K562 (cell line): ENCODE measurements around the gene BAIAP2. TPM values are rescaled to one million over a fixed set of nuclear protein-coding genes. Genes with fewer than 3 reads are reported as not detected.

ENCODE experiments used
- BRF1 ChIP-seq: IDR thresholded peaks from 3 replicates; pipeline ENCODE4 v1.6.1; 2011; ENCODE audit warnings: borderline replicate concordance, mild to moderate bottlenecking; ENCODE audit not compliant: insufficient read length; ENCODE audit errors: extremely low read depth
- CEBPB ChIP-seq: fragments of 450-650 bp; IDR thresholded peaks from 2 replicates; pipeline ENCODE4 v1.6.1; 2016; ENCODE audit warnings: missing genetic modification characterization, missing compliant biosample characterization
- ETV6 ChIP-seq, 3 experiments: fragments of 150-350 bp in 1 of 3; sonication (generic) in 1 of 3; formaldehyde crosslinking in 1 of 3; IDR thresholded peaks; 2 replicates each; pipeline versions ENCODE4 v1.6.1 to v1.8.0; 2014 to 2022; ENCODE audit warnings: borderline replicate concordance in 2 of 3, low read depth in 2 of 3, antibody characterized with exemption in 1 of 3, low read length in 1 of 3, mild to moderate bottlenecking in 1 of 3, missing genetic modification reagents in 1 of 3
- FOXA1 ChIP-seq: fragments of 450-650 bp; IDR thresholded peaks from 2 replicates; pipeline ENCODE4 v1.6.1; 2016; ENCODE audit warnings: mild to moderate bottlenecking, borderline replicate concordance
- GABPB1 ChIP-seq: sonication (generic); formaldehyde crosslinking; IDR thresholded peaks from 2 replicates; pipeline ENCODE4 v1.8.0; 2022; ENCODE audit warnings: mild to moderate bottlenecking, missing genetic modification reagents
- GMEB1 ChIP-seq: fragments of 250-450 bp; sonication (Bioruptor Pico); IDR thresholded peaks from 2 replicates; pipeline ENCODE4 v1.4.0; 2020; ENCODE audit warnings: mild to moderate bottlenecking
- MYNN ChIP-seq, 2 experiments: sonication (generic); formaldehyde crosslinking in 1 of 2; IDR thresholded peaks; 2 replicates each; pipeline versions ENCODE4 v1.5.0 to v1.6.1; 2016 to 2020; ENCODE audit warnings: antibody characterized with exemption in 1 of 2, missing genetic modification reagents in 1 of 2
- NCOA1 ChIP-seq: fragments of 450-650 bp; IDR thresholded peaks from 2 replicates; pipeline ENCODE4 v1.6.1; 2016; ENCODE audit warnings: low read depth
- NONO ChIP-seq, 2 experiments: fragments of 200-400 bp in 1 of 2; fragments of 450-650 bp in 1 of 2; formaldehyde crosslinking in 1 of 2; IDR thresholded peaks; 2 replicates each; pipeline ENCODE4 v1.6.1; 2017; ENCODE audit warnings: low read depth in 2 of 2, mild to moderate bottlenecking in 2 of 2, moderate library complexity in 2 of 2, low read length in 1 of 2
- NRF1 ChIP-seq, 2 experiments: fragments of 450-650 bp; IDR thresholded peaks in 1 of 2; conservative IDR thresholded peaks in 1 of 2; 2 replicates each; pipeline ENCODE4 v1.6.1; 2014; ENCODE audit warnings: mild to moderate bottlenecking in 2 of 2
- PTTG1 ChIP-seq: fragments of 450-650 bp; IDR thresholded peaks from 2 replicates; pipeline ENCODE4 v1.6.1; 2016; ENCODE audit warnings: low read depth, mild to moderate bottlenecking, missing genetic modification characterization, missing compliant biosample characterization
- SRSF7 ChIP-seq: fragments of 200-400 bp; formaldehyde crosslinking; optimal IDR thresholded peaks from 2 replicates; pipeline ENCODE3; 2017; ENCODE audit warnings: mild to moderate bottlenecking, low read depth, low read length
- TEAD4 ChIP-seq, 2 experiments: sonication (generic) in 1 of 2; formaldehyde crosslinking in 1 of 2; IDR thresholded peaks; 2 replicates each; pipeline versions ENCODE4 v1.6.1 to v1.8.0; 2012 to 2022; ENCODE audit warnings: borderline replicate concordance in 1 of 2, inconsistent platforms in 1 of 2, low read length in 1 of 2, mild to moderate bottlenecking in 1 of 2, missing genetic modification reagents in 1 of 2
- TRIM24 ChIP-seq, 2 experiments: fragments of 450-650 bp; IDR thresholded peaks; 2 replicates each; pipeline ENCODE4 v1.6.1; 2016
- ZNF232 ChIP-seq: sonication (generic); formaldehyde crosslinking; IDR thresholded peaks from 2 replicates; pipeline ENCODE4 v1.8.0; 2022; ENCODE audit warnings: mild to moderate bottlenecking, missing genetic modification reagents
- ZNF561 ChIP-seq: fragments of 450-650 bp; formaldehyde crosslinking; conservative IDR thresholded peaks from 2 replicates; pipeline ENCODE4 v1.4.0; 2020; ENCODE audit warnings: mild to moderate bottlenecking, moderate library complexity
- ZNF766 ChIP-seq: fragments of 200-800 bp; sonication (Bioruptor generic); conservative IDR thresholded peaks from 2 replicates; pipeline ENCODE4 v1.6.1; 2016; ENCODE audit warnings: missing genetic modification characterization, missing compliant biosample characterization
- ZSCAN29 ChIP-seq: fragments of 450-650 bp; IDR thresholded peaks from 2 replicates; pipeline ENCODE4 v1.6.1; 2017
- polyA plus RNA-seq, 8 experiments: library from polyadenylated mRNA; depleted of rRNA in 4 of 8; stranded (reverse) in 5 of 8; unstranded in 3 of 8; fragments of >200 nt; fragmentation: Nextera tagmentation in 2 of 8; fragmentation: Illumina TruSeq in 1 of 8; extraction: Ambion mirVana in 2 of 8; extraction: Trizol in 1 of 8; gene quantifications; 2 replicates each; pipeline versions ENCODE4 v1.2.1 to v1.2.3, GENCODE V29; 2011 to 2014; ENCODE audit warnings: inconsistent platforms in 1 of 8, missing spikeins in 1 of 8
- total RNA-seq, 7 experiments: library from RNA; depleted of rRNA in 6 of 7; stranded (reverse); fragments of >200 nt in 6 of 7; fragmentation: Illumina TruSeq in 2 of 7; extraction: Trizol in 2 of 7; gene quantifications; 2 replicates each; pipeline versions ENCODE4 v1.2.1 to v1.2.3, GENCODE V29; 2011 to 2021; ENCODE audit warnings: low replicate concordance in 1 of 7
- TF ChIP-seq, protein P1 (sequence below): sonication (generic); formaldehyde crosslinking; IDR thresholded peaks from 2 replicates; pipeline ENCODE4 v1.8.0; 2022; ENCODE audit warnings: mild to moderate bottlenecking, missing genetic modification reagents
- TF ChIP-seq, protein P2 (sequence below): IDR thresholded peaks from 3 replicates; pipeline ENCODE4 v1.6.1; 2011; ENCODE audit warnings: borderline replicate concordance, mild to moderate bottlenecking; ENCODE audit not compliant: insufficient read length, insufficient read depth

BAIAP2 gene
- total and polyA plus RNA-seq, 9 of the 15 experiments (the other 6 are each of a cell fraction or from before 2014, with no cell fraction given), result 2.3 to 51.6 (median 18.4) TPM

GRCh38 chr17:81153340-81153803, 118.4 kb downstream of the BAIAP2 start (continued):
- TF ChIP-seq GMEB1 (CRISPR knock-in tag), result no peak
- TF ChIP-seq, protein P1, sequence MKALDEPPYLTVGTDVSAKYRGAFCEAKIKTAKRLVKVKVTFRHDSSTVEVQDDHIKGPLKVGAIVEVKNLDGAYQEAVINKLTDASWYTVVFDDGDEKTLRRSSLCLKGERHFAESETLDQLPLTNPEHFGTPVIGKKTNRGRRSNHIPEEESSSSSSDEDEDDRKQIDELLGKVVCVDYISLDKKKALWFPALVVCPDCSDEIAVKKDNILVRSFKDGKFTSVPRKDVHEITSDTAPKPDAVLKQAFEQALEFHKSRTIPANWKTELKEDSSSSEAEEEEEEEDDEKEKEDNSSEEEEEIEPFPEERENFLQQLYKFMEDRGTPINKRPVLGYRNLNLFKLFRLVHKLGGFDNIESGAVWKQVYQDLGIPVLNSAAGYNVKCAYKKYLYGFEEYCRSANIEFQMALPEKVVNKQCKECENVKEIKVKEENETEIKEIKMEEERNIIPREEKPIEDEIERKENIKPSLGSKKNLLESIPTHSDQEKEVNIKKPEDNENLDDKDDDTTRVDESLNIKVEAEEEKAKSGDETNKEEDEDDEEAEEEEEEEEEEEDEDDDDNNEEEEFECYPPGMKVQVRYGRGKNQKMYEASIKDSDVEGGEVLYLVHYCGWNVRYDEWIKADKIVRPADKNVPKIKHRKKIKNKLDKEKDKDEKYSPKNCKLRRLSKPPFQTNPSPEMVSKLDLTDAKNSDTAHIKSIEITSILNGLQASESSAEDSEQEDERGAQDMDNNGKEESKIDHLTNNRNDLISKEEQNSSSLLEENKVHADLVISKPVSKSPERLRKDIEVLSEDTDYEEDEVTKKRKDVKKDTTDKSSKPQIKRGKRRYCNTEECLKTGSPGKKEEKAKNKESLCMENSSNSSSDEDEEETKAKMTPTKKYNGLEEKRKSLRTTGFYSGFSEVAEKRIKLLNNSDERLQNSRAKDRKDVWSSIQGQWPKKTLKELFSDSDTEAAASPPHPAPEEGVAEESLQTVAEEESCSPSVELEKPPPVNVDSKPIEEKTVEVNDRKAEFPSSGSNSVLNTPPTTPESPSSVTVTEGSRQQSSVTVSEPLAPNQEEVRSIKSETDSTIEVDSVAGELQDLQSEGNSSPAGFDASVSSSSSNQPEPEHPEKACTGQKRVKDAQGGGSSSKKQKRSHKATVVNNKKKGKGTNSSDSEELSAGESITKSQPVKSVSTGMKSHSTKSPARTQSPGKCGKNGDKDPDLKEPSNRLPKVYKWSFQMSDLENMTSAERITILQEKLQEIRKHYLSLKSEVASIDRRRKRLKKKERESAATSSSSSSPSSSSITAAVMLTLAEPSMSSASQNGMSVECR (CRISPR knock-in tag), result no peak
- TF ChIP-seq BRF1, result no peak
- TF ChIP-seq MYNN (IDR thresholded peaks at IDR 0.05), result peak; percentile 71; the same call in 1 of the 2 replicates
- no peak for TF ChIP-seq MYNN (CRISPR knock-in tag; IDR thresholded peaks at IDR 0.05)
- no peak for TF ChIP-seq PTTG1
- TF ChIP-seq TEAD4 (IDR thresholded peaks at IDR 0.05; ENCODE audit: low read length), result peak; percentile 50; the same call in 1 of the 2 replicates
- TF ChIP-seq TEAD4 (CRISPR knock-in tag; IDR thresholded peaks at IDR 0.05; ENCODE audit: borderline replicate concordance), result no peak
- 0 out of 2 replicates have a peak, but pooled peaks have one; percentile 30 for TF ChIP-seq NCOA1
- TF ChIP-seq ZNF232 (CRISPR knock-in tag), result no peak
- no peak for TF ChIP-seq CEBPB (tag)
- no peak for TF ChIP-seq ZSCAN29
- no peak; the same call in 1 of the 2 replicates for TF ChIP-seq GABPB1
- TF ChIP-seq NONO (IDR thresholded peaks at IDR 0.05; ENCODE audit: low read depth in 2 of 2, low read length in 1 of 2), result no peak
- TF ChIP-seq SRSF7, result no peak
- peak; percentile 84 to 87 for TF ChIP-seq NRF1 (conservative IDR thresholded peaks at IDR 0.05 in 1 of 2, IDR thresholded peaks at IDR 0.05 in 1 of 2)
- TF ChIP-seq TRIM24 (IDR thresholded peaks at IDR 0.05), result peak in 1 of 2 experiments; percentile 39; a peak in 1 of 4 replicates
- no peak for TF ChIP-seq ETV6 (IDR thresholded peaks at IDR 0.05; ENCODE audit: borderline replicate concordance in 1 of 2, low read depth in 2 of 2, low read length in 1 of 2)
- TF ChIP-seq ETV6 (CRISPR knock-in tag; IDR thresholded peaks at IDR 0.05; ENCODE audit: borderline replicate concordance), result no peak
- TF ChIP-seq ZNF766 (CRISPR knock-in tag), result no peak
- TF ChIP-seq, protein P2, sequence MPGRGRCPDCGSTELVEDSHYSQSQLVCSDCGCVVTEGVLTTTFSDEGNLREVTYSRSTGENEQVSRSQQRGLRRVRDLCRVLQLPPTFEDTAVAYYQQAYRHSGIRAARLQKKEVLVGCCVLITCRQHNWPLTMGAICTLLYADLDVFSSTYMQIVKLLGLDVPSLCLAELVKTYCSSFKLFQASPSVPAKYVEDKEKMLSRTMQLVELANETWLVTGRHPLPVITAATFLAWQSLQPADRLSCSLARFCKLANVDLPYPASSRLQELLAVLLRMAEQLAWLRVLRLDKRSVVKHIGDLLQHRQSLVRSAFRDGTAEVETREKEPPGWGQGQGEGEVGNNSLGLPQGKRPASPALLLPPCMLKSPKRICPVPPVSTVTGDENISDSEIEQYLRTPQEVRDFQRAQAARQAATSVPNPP, result no peak
- TF ChIP-seq FOXA1, result no peak
- TF ChIP-seq ZNF561 (CRISPR knock-in tag), result no peak
